HK-2 (cell line): ENCODE results near the gene NPIPA7.
"Not testable (repeated sequence)": the region's sequence is repeated elsewhere in the genome, so short reads cannot be mapped to it uniquely, and the experiment has no call there.

Source experiments
- DNase-seq: peaks from one replicate; pipeline ENCODE4 v3.0.0-alpha.2; 2018; ENCODE audit not compliant: unreplicated experiment

NPIPA7 gene

DNA sequence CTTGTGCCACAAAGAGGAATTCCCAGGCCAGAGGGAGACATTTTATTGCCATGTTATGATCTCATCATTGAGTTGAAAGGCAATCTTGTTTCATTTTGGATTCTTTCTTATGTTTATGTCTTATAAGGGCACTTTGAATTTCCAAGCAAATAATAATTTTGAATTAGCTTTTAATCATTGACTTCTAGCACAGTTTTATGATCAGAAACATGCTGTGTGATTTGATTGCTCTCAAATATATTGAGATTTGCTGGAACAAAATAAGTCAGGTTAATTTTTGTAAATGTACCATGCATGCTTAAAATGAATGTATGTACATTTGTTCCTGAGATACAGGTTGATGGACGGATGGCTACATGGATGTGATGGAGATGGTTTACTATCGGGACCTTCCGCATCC is at the start of gene NPIPA7:
Gene NPIPA7 (plus strand): TSS at position 301 of the 400 bp plus-strand sequence. CDS start 105 bp downstream, outside the sequence.
- not testable (repeated sequence) for DNase-seq

DNA sequence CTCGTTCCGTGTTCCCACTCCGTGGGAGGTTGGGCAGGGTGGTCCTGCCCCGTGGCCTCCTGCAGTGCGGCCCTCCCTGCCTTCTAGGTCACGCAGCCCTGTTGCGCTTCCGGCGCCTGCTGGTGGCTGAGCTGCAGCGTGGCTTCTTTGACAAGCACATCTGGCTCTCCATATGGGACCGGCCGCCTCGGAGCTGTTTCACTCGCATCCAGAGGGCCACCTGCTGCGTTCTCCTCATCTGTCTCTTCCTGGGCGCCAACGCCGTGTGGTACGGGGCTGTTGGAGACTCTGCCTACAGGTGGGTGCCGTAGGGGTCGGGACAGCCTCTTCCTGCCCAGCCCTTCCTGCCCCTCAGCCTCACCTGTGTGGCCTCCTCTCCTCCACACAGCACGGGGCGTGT is 47.5 kb upstream of the NPIPA7 start:
- not testable (repeated sequence) for DNase-seq

DNA sequence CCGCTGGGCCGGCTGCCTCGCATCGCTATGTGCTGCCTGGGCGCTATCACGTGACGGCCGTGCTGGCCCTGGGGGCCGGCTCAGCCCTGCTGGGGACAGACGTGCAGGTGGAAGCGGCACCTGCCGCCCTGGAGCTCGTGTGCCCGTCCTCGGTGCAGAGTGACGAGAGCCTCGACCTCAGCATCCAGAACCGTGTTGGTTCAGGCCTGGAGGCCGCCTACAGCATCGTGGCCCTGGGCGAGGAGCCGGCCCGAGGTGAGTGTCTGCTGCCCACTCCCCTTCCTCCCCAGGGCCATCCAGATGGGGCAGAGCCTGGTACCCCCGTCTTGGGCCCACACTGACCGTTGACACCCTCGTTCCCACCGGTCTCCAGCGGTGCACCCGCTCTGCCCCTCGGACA is 21.4 kb upstream of the NPIPA7 start:
- DNase-seq, result not testable (repeated sequence)

DNA sequence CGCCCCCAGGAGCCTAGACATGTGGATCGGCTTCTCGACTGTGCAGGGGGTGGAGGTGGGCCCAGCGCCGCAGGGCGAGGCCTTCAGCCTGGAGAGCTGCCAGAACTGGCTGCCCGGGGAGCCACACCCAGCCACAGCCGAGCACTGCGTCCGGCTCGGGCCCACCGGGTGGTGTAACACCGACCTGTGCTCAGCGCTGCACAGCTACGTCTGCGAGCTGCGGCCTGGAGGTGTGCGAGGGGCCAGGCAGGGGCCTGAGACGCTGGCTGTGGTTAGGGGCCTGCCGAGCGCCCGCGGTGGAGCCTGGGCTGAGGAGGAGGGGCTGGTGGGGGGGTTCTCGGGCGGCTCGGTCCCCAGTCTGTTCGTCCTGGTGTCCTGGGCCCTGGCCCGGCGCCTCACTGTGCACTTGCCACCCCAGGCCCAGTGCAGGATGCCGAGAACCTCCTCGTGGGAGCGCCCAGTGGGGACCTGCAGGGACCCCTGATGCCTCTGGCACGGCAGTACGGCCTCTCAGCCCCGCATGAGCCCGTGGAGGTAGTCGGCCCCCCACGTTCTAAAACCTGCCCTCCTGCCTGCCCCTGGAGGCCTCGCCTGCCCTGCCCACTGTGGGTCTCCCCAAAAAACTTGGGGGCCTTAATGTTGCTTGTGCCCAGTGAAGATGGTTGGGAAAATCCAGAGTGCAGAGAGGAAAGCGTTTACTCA is 20.2 kb upstream of the NPIPA7 start:
- not testable (repeated sequence) for DNase-seq

DNA sequence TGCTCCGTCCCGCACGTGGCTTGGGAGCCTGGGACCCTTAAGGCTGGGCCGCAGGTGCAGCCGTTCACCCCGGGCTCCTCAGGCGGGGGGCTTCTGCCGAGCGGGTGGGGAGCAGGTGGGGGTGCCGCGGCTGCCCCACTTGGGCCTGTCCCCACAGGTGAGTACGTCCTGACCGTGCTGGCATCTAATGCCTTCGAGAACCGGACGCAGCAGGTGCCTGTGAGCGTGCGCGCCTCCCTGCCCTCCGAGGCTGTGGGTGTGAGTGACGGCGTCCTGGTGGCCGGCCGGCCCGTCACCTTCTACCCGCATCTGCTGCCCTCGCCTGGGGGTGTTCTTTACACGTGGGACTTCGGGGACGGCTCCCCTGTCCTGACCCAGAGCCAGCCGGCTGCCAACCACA is 15.3 kb upstream of the NPIPA7 start:
- not testable (repeated sequence) for DNase-seq

DNA sequence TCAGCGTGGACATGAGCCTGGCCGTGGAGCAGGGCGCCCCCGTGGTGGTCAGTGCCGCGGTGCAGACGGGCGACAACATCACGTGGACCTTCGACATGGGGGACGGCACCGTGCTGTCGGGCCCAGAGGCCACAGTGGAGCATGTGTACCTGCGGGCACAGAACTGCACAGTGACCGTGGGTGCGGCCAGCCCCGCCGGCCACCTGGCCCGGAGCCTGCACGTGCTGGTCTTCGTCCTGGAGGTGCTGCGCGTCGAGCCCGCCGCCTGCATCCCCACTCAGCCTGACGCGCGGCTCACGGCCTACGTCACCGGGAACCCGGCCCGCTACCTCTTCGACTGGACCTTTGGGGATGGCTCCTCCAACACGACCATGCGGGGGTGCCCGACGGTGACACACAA is 14.8 kb upstream of the NPIPA7 start:
- not testable (repeated sequence) for DNase-seq

DNA sequence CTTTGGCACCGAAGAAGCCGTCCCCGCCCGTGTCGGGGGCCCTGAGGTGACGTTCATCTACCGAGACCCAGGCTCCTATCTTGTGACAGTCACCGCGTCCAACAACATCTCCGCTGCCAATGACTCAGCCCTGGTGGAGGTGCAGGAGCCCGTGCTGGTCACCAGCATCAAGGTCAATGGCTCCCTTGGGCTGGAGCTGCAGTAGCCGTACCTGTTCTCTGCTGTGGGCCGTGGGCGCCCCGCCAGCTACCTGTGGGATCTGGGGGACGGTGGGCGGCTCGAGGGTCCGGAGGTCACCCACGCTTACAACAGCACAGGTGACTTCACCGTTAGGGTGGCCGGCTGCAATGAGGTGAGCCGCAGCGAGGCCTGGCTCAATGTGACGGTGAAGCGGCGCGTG is 14.2 kb upstream of the NPIPA7 start:
- DNase-seq, result not testable (repeated sequence)

DNA sequence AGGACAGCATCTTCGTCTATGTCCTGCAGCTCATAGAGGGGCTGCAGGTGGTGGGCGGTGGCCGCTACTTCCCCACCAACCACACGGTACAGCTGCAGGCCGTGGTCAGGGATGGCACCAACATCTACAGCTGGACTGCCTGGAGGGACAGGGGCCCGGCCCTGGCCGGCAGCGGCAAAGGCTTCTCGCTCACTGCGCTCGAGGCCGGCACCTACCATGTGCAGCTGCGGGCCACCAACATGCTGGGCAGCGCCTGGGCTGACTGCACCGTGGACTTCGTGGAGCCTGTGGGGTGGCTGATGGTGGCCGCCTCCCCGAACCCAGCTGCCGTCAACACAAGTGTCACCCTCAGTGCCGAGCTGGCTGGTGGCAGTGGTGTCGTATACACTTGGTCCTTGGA is 13.6 kb upstream of the NPIPA7 start:
- DNase-seq, result not testable (repeated sequence)

DNA sequence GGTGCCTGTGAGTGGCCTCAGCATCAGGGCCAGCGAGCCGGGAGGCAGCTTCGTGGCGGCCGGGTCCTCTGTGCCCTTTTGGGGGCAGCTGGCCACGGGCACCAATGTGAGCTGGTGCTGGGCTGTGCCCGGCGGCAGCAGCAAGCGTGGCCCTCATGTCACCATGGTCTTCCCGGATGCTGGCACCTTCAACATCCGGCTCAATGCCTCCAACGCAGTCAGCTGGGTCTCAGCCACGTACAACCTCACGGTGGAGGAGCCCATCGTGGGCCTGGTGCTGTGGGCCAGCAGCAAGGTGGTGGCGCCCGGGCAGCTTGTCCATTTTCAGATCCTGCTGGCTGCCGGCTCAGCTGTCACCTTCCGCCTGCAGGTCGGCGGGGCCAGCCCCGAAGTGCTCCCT is 13.1 kb upstream of the NPIPA7 start:
- DNase-seq, result not testable (repeated sequence)

DNA sequence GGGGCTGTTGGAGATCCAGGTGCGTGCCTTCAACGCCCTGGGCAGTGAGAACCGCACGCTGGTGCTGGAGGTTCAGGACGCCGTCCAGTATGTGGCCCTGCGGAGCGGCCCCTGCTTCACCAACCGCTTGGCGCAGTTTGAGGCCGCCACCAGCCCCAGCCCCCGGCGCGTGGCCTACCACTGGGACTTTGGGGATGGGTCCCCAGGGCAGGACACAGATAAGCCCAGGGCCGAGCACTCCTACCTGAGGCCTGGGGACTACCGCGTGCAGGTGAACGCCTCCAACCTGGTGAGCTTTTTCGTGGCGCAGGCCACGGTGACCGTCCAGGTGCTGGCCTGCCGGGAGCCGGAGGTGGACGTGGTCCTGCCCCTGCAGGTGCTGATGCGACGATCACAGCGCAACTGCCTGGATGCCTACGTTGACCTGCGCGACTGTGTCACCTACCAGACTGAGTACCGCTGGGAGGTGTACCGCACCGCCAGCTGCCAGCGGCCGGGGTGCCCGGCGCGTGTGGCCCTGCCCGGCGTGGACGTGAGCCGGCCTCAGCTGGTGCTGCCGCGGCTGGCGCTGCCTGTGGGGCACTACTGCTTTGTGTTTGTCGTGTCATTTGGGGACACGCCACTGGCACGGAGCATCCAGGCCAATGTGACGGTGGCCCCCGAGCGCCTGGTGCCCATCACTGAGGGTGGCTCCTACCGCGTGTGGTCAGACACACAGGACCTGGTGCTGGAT is 12.2 kb upstream of the NPIPA7 start:
- DNase-seq, result not testable (repeated sequence)

DNA sequence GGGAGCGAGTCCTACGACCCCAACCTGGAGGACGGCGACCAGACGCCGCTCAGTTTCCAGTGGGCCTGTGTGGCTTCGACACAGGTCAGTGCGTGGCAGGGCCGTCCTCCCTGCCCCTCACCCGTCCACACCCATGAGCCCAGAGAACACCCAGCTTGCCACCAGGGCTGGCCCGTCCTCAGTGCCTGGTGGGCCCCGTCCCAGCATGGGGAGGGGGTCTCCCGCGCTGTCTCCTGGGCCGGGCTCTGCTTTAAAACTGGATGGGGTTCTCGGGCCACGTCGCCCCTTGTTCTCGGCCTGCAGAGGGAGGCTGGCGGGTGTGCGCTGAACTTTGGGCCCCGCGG is 11.7 kb upstream of the NPIPA7 start:
- DNase-seq, result not testable (repeated sequence)

DNA sequence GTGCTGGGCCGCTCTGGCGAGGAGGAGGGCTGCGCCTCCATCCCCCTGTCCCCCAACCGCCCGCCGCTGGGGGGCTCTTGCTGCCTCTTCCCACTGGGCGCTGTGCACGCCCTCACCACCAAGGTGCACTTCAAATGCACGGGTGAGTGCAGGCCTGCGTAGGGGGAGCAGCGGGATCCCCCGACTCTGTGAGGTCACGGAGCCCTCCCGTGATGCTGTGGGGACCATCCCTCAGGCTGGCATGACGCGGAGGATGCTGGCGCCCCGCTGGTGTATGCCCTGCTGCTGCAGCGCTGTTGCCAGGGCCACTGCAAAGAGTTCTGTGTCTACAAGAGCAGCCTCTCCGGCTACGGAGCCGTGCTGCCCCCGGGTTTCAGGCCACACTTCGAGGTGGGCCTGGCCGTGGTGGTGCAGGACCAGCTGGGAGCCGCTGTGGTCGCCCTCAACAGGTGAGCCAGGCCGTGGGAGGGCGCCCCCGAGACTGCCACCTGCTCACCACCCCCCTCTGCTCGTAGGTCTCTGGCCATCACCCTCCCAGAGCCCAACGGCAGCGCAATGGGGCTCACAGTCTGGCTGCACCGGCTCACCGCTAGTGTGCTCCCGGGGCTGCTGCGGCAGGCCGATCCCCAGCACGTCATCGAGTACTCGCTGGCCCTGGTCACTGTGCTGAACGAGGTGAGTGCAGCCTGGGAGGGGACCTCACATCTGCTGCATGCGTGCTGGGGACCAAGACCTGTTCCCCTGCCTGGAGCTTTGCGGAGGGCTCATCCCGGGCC is 9.7 kb upstream of the NPIPA7 start:
- not testable (repeated sequence) for DNase-seq

DNA sequence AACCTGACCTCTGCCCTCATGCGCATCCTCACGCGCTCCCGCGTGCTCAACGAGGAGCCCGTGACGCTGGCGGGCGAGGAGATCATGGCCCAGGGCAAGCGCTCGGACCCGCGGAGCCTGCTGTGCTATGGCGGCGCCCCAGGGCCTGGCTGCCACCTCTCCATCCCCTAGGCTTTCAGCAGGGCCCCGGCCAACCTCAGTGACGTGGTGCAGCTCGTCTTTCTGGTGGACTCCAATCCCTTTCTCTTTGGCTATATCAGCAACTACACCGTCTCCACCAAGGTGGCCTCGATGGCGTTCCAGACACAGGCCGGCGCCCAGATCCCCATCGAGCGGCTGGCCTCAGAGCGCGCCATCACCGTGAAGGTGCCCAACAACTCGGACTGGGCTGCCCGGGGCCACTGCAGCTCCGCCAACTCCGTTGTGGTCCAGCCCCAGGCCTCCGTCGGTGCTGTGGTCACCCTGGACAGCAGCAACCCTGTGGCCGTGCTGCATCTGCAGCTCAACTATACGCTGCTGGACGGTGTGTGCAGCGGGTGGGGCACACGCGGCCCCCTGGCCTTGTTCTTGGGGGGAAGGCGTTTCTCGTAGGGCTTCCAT is 7.7 kb upstream of the NPIPA7 start:
- DNase-seq, result not testable (repeated sequence)

DNA sequence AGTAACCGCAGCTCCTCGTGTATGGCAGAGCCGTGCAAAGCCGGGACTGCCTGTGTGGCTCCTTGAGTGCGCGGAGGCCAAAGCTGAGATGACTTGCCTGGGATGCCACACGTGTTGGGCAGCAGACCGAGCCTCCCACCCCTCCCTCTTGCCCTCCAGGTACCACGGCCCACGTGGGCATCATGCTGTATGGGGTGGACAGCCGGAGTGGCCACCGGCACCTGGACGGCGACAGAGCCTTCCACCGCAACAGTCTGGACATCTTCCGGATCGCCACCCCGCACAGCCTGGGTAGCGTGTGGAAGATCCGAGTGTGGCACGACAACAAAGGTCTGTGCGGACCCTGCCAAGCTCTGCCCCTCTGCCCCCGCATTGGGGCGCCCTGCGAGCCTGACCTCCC is 4.7 kb upstream of the NPIPA7 start:
- DNase-seq, result not testable (repeated sequence)

DNA sequence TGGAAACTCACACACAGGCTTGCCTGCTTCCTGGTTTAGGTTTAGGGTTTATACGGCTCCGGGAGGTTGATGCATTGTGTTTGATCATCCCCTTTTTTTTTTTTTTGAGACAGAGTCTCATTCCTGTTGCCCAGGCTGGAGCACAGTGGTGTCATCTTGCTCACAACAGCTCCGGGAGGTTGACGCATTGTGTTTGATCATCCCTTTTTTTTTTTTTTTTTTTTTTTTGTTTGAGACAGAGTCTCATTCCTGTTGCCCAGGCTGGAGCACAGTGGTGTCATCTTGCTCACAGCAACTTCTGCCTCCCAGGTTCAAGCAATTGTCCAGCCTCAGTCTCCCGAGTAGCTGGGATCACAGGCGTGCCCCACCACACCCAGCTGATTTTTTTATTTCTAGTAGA is 20.7 kb downstream of the NPIPA7 start:
- not testable (repeated sequence) for DNase-seq

DNA sequence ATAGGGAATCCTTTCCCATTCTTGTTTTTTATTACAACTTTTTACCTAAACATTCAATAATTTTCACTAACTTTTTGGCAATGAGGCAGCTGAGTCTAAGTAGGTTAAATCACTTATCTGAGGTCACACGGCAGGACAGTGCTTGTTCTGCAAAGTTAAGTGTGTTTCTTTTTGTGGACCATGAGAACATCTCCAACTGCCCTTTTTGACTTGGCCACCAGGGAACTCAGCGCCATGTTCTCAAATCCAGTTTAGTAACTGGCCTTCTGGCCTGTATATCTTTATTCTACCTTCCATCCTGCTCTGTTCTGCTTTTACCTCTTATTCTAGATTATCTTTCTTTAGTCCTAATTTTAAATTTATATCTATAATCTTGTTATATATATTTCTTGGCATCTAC is 23.4 kb downstream of the NPIPA7 start:
- not testable (repeated sequence) for DNase-seq

DNA sequence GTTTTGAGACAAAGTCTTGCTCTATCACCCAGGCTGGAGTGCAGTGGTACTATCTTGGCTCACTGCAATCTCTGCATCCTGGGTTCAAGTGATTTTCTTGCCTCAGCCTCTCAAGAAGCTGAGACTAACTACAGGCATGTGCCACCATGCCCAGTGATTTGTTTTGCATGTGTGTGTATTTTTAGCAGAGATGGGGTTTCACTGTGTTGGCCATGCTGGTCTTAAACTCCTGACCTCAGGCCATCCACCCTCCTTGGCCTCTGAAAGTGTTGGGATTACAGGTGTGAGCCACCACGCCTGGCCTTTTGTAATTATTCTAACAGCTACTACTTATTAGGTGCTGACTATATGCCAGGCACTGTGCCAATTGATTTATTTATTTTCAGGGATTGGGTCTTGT is 25.3 kb downstream of the NPIPA7 start:
- not testable (repeated sequence) for DNase-seq

DNA sequence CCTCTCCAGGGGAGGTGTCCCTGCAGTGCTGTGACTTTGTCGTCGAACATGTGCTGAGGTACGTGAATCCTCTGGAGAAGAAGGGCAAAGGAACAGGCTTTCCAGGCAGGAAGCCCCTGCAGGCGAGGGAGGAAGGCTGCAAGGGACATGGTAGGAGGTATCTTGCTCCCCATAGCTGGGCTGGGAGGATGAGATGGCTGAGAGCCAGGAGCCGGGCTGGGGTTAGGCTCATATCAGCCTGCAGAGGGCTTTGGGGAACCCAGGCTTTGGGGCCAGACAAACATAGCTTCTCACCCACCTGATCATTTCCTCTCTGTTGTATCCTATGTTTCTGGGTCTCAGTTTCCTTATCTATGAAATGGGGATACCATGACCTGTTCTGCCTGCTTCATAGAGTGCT is 26.5 kb downstream of the NPIPA7 start:
- DNase-seq, result not testable (repeated sequence)

DNA sequence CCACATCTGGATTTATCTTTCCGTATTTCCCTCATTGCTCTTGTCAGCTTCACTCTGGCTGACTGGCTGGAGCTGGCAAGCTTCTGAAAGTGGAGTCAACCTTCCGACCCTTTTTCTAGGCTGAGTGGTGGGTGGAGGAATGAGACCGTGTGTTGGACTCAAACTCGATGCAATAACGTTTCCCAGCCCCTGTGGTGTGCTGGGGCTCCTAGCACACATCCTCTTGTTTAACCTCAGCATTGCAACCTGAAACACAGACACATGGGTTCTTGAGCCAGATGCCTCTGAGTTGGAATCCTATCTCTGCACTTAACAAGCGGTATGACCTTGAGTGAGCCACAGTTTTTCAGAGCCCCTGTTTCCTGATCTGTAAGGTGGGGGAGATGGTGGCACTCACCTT is 29.5 kb downstream of the NPIPA7 start:
- not testable (repeated sequence) for DNase-seq

DNA sequence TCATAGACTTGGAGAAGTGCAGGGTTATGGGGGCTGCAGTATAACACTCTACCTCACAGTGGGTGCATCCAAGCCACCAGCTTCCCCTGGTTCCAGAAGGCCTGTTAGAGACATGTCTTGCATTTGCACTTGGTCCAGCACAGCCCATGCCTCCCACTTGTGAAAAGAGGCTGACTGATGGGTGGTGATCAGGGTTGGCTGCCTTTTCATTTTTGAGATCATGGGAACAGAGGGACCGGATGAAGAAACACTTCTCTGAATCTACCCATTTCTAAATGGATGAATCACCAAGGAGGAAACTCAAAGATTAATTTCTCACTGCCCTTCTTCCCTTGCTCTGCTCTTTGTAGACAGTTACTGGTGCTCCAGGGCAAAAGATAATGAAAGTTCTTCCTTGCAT is 34.8 kb downstream of the NPIPA7 start:
- not testable (repeated sequence) for DNase-seq

DNA sequence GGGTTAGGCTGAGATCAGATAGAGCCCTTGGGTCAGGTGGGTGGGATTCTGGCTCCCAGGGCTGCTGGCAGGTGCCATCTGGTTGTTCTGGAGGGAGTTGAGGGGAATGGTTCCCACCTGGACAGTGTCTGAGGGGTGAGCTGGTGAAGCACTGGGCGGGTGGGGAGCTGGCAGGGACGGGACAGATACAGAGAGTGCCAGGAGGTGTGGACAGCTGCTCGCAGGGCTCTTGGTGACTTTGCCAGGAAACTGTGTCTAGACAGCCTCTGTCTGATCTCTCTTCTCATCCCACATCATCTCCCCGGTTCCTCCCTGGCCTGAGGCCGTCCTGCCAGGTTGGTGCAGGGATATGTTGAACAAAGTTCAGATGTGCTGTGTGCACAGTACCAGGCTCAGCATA is 38.1 kb downstream of the NPIPA7 start:
- not testable (repeated sequence) for DNase-seq

DNA sequence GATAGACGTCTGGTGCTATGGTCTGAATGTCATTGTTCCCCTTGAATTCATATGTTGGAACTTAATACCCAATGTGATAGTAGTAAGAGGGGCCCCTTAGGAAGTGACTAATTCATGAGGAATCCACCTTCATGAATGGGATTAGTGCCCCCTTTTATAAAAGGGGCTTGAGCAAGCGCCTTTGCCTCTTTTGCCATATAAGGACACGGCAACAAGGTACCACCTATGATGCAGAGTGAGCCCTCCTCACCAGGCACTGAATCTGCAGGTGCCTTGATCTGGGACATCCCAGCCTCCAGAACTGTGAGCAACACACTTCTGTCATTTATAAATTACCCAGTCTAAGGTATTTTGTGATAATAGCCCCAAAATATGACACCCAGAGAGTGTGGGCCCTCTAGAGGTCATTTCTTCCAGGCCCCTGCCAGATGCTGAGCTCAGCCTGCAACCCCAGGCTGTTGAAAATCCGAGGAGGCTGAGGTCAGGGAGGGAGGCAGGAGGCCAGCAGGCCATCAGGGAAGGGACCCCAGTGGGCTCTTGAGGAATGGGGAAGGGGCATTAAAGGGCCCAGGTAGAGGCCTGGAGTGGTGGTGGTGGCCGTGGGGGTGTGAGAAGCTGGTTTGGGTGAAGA is 39.1 kb downstream of the NPIPA7 start:
- DNase-seq, result not testable (repeated sequence)
